CD14-positive monocyte (primary cell): ENCODE results near the gene NKPD1. TPM values are rescaled to one million over a fixed set of nuclear protein-coding genes. Genes with fewer than 3 reads are reported as not detected.

Source experiments
- DNase-seq, 3 donors: peaks; one replicate each; pipeline ENCODE4 v3.0.0-alpha.2; 2011 to 2022
- H2AFZ ChIP-seq: 2 replicates; pipeline ENCODE4 v1.6.0; 2012; ENCODE audit warnings: mild to moderate bottlenecking, low read depth, low read length, inconsistent platforms; ENCODE audit not compliant: insufficient read depth, poor library complexity, severe bottlenecking
- H3K27ac ChIP-seq, 2 donors: 1 replicate in 1 of 2; 2 replicates in 1 of 2; pipeline ENCODE4 v1.5.1; 2012 to 2013; ENCODE audit warnings: low read length in 2 of 2, control low read depth in 1 of 2, inconsistent platforms in 1 of 2, low read depth in 1 of 2, mild to moderate bottlenecking in 1 of 2
- H3K27me3 ChIP-seq, 2 donors: one replicate each; pipeline versions ENCODE4 v1.6.0 to v1.6.1; 2011 to 2013; ENCODE audit warnings: low read length in 2 of 2; ENCODE audit not compliant: control insufficient read depth in 2 of 2, insufficient read depth in 2 of 2
- H3K36me3 ChIP-seq, 2 donors: replicated peaks in 1 of 2; 1 replicate in 1 of 2; 2 replicates in 1 of 2; pipeline versions ENCODE4 v1.5.1 to v1.6.1; 2012 to 2013; ENCODE audit warnings: low read length in 2 of 2, control low read depth in 1 of 2, inconsistent platforms in 1 of 2, mild to moderate bottlenecking in 1 of 2; ENCODE audit not compliant: insufficient read depth in 2 of 2, control insufficient read depth in 1 of 2
- H3K4me1 ChIP-seq, 2 donors: 1 replicate in 1 of 2; 2 replicates in 1 of 2; pipeline versions ENCODE4 v1.5.1 to v1.6.1; 2012 to 2013; ENCODE audit warnings: low read length in 2 of 2, control low read depth in 1 of 2, inconsistent platforms in 1 of 2, mild to moderate bottlenecking in 1 of 2, moderate library complexity in 1 of 2; ENCODE audit not compliant: insufficient read depth in 2 of 2, control insufficient read depth in 1 of 2
- H3K4me2 ChIP-seq: replicated peaks from 2 replicates; pipeline ENCODE3; 2012; ENCODE audit warnings: low read length, moderate library complexity, mild to moderate bottlenecking; ENCODE audit not compliant: poor library complexity, severe bottlenecking; ENCODE audit errors: extremely low read depth
- H3K4me3 ChIP-seq, 3 experiments: fragments of 200-600 bp in 1 of 3; sonication (generic) in 1 of 3; replicated peaks in 1 of 3; 1 replicate in 2 of 3; 2 replicates in 1 of 3; pipeline ENCODE4 v1.5.1; 2011 to 2013; ENCODE audit warnings: low read length in 3 of 3, mild to moderate bottlenecking in 3 of 3, control low read depth in 2 of 3, low read depth in 2 of 3, inconsistent platforms in 1 of 3, moderate library complexity in 1 of 3
- H3K79me2 ChIP-seq: 2 replicates; pipeline ENCODE4 v1.6.0; 2012; ENCODE audit warnings: mild to moderate bottlenecking, control low read depth, inconsistent platforms, low read length, moderate library complexity; ENCODE audit not compliant: insufficient read depth
- H3K9ac ChIP-seq: 2 replicates; pipeline ENCODE4 v1.6.0; 2017; ENCODE audit warnings: low read length, mild to moderate bottlenecking; ENCODE audit not compliant: insufficient read depth, poor library complexity, severe bottlenecking
- H3K9me3 ChIP-seq, 2 donors: replicated peaks in 1 of 2; 1 replicate in 1 of 2; 2 replicates in 1 of 2; pipeline versions ENCODE4 v1.5.1 to v1.6.1; 2012 to 2013; ENCODE audit warnings: low read length in 2 of 2, control low read depth in 1 of 2; ENCODE audit not compliant: control insufficient read depth in 1 of 2, insufficient read depth in 1 of 2
- H4K20me1 ChIP-seq: 2 replicates; pipeline ENCODE4 v1.6.0; 2012; ENCODE audit warnings: mild to moderate bottlenecking, low read length, control low read depth, moderate library complexity; ENCODE audit not compliant: insufficient read depth
- H3K27ac Mint-ChIP-seq, 7 donors: one replicate each; pipeline ENCODE4 v1.8.0; 2020; ENCODE audit warnings: mild to moderate bottlenecking in 7 of 7, mixed read lengths in 7 of 7, moderate library complexity in 6 of 7, inconsistent platforms in 2 of 7
- H3K27me3 Mint-ChIP-seq, 3 donors: one replicate each; pipeline ENCODE4 v1.8.0; 2021 to 2022; ENCODE audit warnings: low read depth in 3 of 3, mild to moderate bottlenecking in 3 of 3, mixed read lengths in 3 of 3, moderate library complexity in 3 of 3, inconsistent platforms in 1 of 3
- H3K36me3 Mint-ChIP-seq, 2 donors: one replicate each; pipeline ENCODE4 v1.8.0; 2020; ENCODE audit warnings: mixed read lengths in 2 of 2, inconsistent platforms in 1 of 2, mild to moderate bottlenecking in 1 of 2
- H3K4me1 Mint-ChIP-seq: one replicate; pipeline ENCODE4 v1.8.0; 2020; ENCODE audit warnings: mild to moderate bottlenecking, mixed read lengths
- H3K4me3 Mint-ChIP-seq, 2 donors: one replicate each; pipeline ENCODE4 v1.8.0; 2020; ENCODE audit warnings: mild to moderate bottlenecking in 2 of 2, mixed read lengths in 2 of 2, moderate library complexity in 1 of 2
- H3K9me3 Mint-ChIP-seq, 7 donors: one replicate each; pipeline ENCODE4 v1.8.0; 2020 to 2022; ENCODE audit warnings: mixed read lengths in 7 of 7, mild to moderate bottlenecking in 6 of 7, moderate library complexity in 6 of 7, inconsistent platforms in 2 of 7
- WGBS: methylation state at CpG from one replicate; pipeline ENCODE4 v1.1.5; 2013; ENCODE audit warnings: missing lambda C conversion rate; ENCODE audit not compliant: insufficient coverage; 5-methylcytosine and 5-hydroxymethylcytosine counted together
- intact Hi-C, 2 donors: fragments of 100-400 bp; cut with micrococcal nuclease; formaldehyde crosslinking; loops; one replicate each; pipeline versions ENCODE4 v1.15.0 to v1.15.1; 2023
- polyA plus RNA-seq, 3 donors: library from polyadenylated mRNA; depleted of rRNA in 1 of 3; unstranded in 2 of 3; stranded (reverse) in 1 of 3; fragments of 300-500 nt in 2 of 3; fragments of >200 nt in 1 of 3; fragmentation: Illumina TruSeq in 2 of 3; gene quantifications; 1 replicate in 2 of 3; 2 replicates in 1 of 3; pipeline ENCODE4 v1.2.3, GENCODE V29; 2012 to 2021
- TF ChIP-seq, protein P1 (sequence below): fragments of 200-600 bp; IDR thresholded peaks from one replicate; pipeline ENCODE4 v1.8.0; 2022; ENCODE audit warnings: antibody characterized with exemption, mild to moderate bottlenecking

The NKPD1 gene
- polyA plus RNA-seq, 3 donors: 0.11 TPM; not detected in 2

DNA sequence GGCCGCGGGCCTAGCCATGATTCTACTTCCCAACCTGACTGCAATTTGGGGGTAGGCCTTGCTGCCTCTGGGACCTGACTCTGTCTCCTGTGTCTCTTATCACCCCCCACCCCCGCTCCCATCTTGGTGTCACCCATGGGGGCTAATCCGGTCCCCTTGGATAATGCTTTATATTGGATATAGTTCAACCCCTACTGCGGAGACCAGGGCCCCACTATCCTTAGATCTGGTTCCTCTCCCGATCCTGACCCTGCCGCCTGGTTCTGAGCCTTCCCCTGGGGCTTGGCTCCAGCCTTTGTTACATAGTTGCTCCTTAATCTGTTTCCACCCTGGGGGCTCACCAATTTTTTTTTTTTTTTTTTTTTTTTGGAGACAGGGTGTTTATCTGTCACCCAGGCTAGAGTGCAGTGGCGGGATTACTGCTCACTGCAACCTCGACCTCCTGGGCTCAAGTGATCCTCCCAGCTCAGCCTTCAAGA lies 19.1 kb upstream of the NKPD1 start:
- no peaks in the 10 kb centered on the region for H3K9me3 ChIP-seq
- peaks cover 46% of the 10 kb centered on the region for H3K79me2 ChIP-seq
- H3K4me2 ChIP-seq: peak overlapping the region; percentile 77
- peak overlapping the region in 2 of 7 donors; percentile 30 to 60 for H3K27ac Mint-ChIP-seq
- peak overlapping the region; percentile 87 for H3K9ac ChIP-seq
- intact Hi-C loops: loop anchor here in 1 of 2 donors (5.0 kb wide), 2 partner anchors 88 to 103 kb away; partner anchors contain the start of genes GEMIN7, PPP1R37 and ZNF296
- H3K36me3 Mint-ChIP-seq: peaks cover 17 to 26% of the 10 kb centered on the region in 2 donors
- H3K4me3 Mint-ChIP-seq: peak overlapping the region; percentile 74 to 81
- peak overlapping the region in 1 of 2 donors; percentile 96 for H3K27ac ChIP-seq
- no peak for DNase-seq
- H2AFZ ChIP-seq: peak overlapping the region; percentile 85
- peaks cover 3 to 7% of the 10 kb centered on the region in 2 donors for H3K36me3 ChIP-seq
- H3K4me1 Mint-ChIP-seq: peaks cover 61% of the 10 kb centered on the region
- H3K4me3 ChIP-seq: peak overlapping the region; percentile 37 to 92 (median 69)
- TF ChIP-seq, protein P1, sequence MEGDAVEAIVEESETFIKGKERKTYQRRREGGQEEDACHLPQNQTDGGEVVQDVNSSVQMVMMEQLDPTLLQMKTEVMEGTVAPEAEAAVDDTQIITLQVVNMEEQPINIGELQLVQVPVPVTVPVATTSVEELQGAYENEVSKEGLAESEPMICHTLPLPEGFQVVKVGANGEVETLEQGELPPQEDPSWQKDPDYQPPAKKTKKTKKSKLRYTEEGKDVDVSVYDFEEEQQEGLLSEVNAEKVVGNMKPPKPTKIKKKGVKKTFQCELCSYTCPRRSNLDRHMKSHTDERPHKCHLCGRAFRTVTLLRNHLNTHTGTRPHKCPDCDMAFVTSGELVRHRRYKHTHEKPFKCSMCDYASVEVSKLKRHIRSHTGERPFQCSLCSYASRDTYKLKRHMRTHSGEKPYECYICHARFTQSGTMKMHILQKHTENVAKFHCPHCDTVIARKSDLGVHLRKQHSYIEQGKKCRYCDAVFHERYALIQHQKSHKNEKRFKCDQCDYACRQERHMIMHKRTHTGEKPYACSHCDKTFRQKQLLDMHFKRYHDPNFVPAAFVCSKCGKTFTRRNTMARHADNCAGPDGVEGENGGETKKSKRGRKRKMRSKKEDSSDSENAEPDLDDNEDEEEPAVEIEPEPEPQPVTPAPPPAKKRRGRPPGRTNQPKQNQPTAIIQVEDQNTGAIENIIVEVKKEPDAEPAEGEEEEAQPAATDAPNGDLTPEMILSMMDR: no peak
- H4K20me1 ChIP-seq: peaks cover 36% of the 10 kb centered on the region
- 84% methylated on average over 3 of the region's 9 CpGs for WGBS
- peaks cover 0 to 2% (median 0%) of the 10 kb centered on the region in 7 donors for H3K9me3 Mint-ChIP-seq
- H3K27me3 ChIP-seq: no peaks in the 10 kb centered on the region
- no peaks in the 10 kb centered on the region for H3K27me3 Mint-ChIP-seq
- peaks cover 52 to 67% of the 10 kb centered on the region in 2 donors for H3K4me1 ChIP-seq

DNA sequence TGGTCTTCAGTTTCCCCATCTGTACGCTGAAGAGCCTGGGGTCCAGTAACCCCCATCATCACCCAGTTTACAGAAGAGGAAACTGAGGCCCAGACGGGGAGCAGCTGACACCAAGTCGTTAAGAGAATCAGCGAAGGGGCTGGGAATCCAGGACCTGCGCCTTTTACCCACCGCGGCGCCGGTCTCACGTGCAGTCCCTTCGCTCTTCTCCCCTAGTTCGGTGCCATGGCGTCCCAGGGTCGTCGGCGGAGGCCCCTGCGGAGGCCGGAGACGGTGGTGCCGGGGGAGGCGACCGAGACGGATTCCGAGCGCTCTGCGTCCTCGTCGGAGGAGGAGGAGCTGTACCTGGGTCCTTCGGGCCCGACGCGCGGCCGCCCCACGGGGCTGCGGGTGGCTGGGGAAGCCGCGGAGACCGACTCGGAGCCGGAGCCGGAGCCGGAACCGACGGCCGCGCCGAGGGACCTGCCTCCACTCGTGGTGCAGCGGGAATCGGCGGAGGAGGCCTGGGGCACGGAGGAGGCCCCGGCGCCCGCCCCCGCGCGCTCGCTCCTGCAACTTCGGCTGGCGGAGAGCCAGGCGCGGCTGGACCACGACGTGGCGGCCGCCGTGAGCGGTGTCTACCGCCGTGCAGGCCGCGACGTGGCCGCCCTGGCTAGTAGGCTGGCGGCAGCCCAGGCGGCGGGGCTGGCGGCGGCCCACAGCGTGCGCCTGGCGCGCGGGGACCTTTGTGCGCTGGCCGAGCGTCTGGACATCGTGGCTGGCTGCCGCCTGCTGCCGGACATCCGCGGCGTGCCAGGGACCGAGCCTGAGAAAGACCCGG lies 18.5 kb upstream of the NKPD1 start:
- peaks cover 46% of the 10 kb centered on the region for H3K79me2 ChIP-seq
- H3K36me3 ChIP-seq: peaks cover 3 to 7% of the 10 kb centered on the region in 2 donors
- H3K9me3 ChIP-seq: no peaks in the 10 kb centered on the region
- H3K27me3 ChIP-seq: no peaks in the 10 kb centered on the region
- peak overlapping the region; percentile 95 to 100 (median 98) for H3K27ac Mint-ChIP-seq
- peak overlapping the region; percentile 69 to 92 (median 82) for H3K4me3 ChIP-seq
- peak overlapping the region; percentile 92 to 96 for H3K27ac ChIP-seq
- WGBS: 6% methylated on average over 95 of the region's 97 CpGs
- peak overlapping the region; percentile 88 to 96 for H3K4me3 Mint-ChIP-seq
- H4K20me1 ChIP-seq: peaks cover 35% of the 10 kb centered on the region
- peaks cover 0 to 2% (median 0%) of the 10 kb centered on the region in 7 donors for H3K9me3 Mint-ChIP-seq
- TF ChIP-seq, protein P1: no peak
- peak overlapping the region; percentile 85 for H2AFZ ChIP-seq
- H3K4me1 Mint-ChIP-seq: peaks cover 54% of the 10 kb centered on the region
- H3K4me1 ChIP-seq: peaks cover 46 to 61% of the 10 kb centered on the region in 2 donors
- peaks cover 17 to 26% of the 10 kb centered on the region in 2 donors for H3K36me3 Mint-ChIP-seq
- H3K9ac ChIP-seq: peak overlapping the region; percentile 87
- peak overlapping the region; percentile 77 for H3K4me2 ChIP-seq
- peak; percentile 8 to 33 (median 26) for DNase-seq
- intact Hi-C loops: loop anchor here in 1 of 2 donors (5.0 kb wide), 2 partner anchors 87 to 102 kb away; partner anchors contain the start of genes GEMIN7, PPP1R37 and ZNF296
- H3K27me3 Mint-ChIP-seq: no peaks in the 10 kb centered on the region
